ENCODE results near the gene CIAO1. TPM values are rescaled to one million over a fixed set of nuclear protein-coding genes. Genes with fewer than 3 reads are reported as not detected.

Gene CIAO1
- total and polyA plus RNA-seq, 2 of the 13 experiments (the other 11 are each of a cell fraction or from before 2014, with no cell fraction given), result 99.3 to 120 TPM

DNA sequence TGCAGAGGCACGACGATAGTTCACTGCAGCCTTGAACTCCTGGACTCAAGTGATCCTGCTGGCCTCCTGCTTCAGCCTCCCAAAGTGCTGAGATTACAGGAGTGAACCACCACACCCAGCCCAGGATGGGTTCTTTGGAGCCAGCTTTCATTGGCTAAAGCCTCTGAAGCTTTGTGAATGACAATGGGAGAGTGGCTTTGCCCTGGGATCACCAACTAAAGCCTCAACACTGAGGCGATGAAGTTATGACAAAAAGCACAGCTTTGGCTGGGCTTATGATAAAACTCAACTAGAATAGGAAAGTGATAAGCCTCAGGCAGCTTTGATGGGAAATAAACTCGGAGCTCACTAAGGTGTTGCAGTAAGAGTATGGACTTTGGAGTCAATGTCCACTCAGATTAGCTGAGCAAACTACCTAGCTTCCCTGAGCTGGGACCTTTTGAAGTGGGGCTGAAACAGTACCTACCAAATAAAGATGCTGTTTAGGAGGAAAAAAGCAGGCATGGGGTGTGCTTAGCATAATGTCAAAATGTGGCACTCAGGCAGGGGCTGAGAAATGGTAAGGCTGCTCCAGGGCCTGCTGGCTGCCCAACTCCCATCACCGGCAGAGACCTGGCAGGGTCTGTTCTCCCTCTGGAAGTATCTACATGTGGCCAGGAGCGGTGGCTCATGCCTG, 4.6 kb upstream of the CIAO1 start (continued):
- TF ChIP-seq, protein P1, sequence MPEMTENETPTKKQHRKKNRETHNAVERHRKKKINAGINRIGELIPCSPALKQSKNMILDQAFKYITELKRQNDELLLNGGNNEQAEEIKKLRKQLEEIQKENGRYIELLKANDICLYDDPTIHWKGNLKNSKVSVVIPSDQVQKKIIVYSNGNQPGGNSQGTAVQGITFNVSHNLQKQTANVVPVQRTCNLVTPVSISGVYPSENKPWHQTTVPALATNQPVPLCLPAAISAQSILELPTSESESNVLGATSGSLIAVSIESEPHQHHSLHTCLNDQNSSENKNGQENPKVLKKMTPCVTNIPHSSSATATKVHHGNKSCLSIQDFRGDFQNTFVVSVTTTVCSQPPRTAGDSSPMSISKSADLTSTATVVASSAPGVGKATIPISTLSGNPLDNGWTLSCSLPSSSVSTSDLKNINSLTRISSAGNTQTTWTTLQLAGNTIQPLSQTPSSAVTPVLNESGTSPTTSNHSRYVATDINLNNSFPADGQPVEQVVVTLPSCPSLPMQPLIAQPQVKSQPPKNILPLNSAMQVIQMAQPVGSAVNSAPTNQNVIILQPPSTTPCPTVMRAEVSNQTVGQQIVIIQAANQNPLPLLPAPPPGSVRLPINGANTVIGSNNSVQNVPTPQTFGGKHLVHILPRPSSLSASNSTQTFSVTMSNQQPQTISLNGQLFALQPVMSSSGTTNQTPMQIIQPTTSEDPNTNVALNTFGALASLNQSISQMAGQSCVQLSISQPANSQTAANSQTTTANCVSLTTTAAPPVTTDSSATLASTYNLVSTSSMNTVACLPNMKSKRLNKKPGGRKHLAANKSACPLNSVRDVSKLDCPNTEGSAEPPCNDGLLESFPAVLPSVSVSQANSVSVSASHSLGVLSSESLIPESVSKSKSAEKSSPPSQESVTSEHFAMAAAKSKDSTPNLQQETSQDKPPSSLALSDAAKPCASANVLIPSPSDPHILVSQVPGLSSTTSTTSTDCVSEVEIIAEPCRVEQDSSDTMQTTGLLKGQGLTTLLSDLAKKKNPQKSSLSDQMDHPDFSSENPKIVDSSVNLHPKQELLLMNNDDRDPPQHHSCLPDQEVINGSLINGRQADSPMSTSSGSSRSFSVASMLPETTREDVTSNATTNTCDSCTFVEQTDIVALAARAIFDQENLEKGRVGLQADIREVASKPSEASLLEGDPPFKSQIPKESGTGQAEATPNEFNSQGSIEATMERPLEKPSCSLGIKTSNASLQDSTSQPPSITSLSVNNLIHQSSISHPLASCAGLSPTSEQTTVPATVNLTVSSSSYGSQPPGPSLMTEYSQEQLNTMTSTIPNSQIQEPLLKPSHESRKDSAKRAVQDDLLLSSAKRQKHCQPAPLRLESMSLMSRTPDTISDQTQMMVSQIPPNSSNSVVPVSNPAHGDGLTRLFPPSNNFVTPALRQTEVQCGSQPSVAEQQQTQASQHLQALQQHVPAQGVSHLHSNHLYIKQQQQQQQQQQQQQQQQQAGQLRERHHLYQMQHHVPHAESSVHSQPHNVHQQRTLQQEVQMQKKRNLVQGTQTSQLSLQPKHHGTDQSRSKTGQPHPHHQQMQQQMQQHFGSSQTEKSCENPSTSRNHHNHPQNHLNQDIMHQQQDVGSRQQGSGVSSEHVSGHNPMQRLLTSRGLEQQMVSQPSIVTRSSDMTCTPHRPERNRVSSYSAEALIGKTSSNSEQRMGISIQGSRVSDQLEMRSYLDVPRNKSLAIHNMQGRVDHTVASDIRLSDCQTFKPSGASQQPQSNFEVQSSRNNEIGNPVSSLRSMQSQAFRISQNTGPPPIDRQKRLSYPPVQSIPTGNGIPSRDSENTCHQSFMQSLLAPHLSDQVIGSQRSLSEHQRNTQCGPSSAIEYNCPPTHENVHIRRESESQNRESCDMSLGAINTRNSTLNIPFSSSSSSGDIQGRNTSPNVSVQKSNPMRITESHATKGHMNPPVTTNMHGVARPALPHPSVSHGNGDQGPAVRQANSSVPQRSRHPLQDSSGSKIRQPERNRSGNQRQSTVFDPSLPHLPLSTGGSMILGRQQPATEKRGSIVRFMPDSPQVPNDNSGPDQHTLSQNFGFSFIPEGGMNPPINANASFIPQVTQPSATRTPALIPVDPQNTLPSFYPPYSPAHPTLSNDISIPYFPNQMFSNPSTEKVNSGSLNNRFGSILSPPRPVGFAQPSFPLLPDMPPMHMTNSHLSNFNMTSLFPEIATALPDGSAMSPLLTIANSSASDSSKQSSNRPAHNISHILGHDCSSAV (CRISPR knock-in tag; IDR thresholded peaks at IDR 0.05; ENCODE audit: borderline replicate concordance), result no peak
- TF ChIP-seq ELF4 (CRISPR knock-in tag; IDR thresholded peaks at IDR 0.05; ENCODE audit: borderline replicate concordance), result no peak
- TF ChIP-seq, protein P2, sequence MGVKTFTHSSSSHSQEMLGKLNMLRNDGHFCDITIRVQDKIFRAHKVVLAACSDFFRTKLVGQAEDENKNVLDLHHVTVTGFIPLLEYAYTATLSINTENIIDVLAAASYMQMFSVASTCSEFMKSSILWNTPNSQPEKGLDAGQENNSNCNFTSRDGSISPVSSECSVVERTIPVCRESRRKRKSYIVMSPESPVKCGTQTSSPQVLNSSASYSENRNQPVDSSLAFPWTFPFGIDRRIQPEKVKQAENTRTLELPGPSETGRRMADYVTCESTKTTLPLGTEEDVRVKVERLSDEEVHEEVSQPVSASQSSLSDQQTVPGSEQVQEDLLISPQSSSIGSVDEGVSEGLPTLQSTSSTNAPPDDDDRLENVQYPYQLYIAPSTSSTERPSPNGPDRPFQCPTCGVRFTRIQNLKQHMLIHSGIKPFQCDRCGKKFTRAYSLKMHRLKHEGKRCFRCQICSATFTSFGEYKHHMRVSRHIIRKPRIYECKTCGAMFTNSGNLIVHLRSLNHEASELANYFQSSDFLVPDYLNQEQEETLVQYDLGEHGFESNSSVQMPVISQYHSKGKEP (CRISPR knock-in tag; IDR thresholded peaks at IDR 0.05), result no peak
- no peak for TF ChIP-seq ZNF550 (CRISPR knock-in tag; IDR thresholded peaks at IDR 0.05; ENCODE audit: borderline replicate concordance)
- peak; percentile 32; the same call in 1 of the 2 replicates for TF ChIP-seq NR2C2 (CRISPR knock-in tag; IDR thresholded peaks at IDR 0.05; ENCODE audit: borderline replicate concordance)
- TF ChIP-seq ZMYM3 (CRISPR knock-in tag; IDR thresholded peaks at IDR 0.05), result no peak; the same call in 1 of the 2 replicates
- TF ChIP-seq, protein P3, sequence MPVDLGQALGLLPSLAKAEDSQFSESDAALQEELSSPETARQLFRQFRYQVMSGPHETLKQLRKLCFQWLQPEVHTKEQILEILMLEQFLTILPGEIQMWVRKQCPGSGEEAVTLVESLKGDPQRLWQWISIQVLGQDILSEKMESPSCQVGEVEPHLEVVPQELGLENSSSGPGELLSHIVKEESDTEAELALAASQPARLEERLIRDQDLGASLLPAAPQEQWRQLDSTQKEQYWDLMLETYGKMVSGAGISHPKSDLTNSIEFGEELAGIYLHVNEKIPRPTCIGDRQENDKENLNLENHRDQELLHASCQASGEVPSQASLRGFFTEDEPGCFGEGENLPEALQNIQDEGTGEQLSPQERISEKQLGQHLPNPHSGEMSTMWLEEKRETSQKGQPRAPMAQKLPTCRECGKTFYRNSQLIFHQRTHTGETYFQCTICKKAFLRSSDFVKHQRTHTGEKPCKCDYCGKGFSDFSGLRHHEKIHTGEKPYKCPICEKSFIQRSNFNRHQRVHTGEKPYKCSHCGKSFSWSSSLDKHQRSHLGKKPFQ (CRISPR knock-in tag; IDR thresholded peaks at IDR 0.05; ENCODE audit: insufficient replicate concordance), result no peak
- TF ChIP-seq ZNF761 (CRISPR knock-in tag; conservative IDR thresholded peaks at IDR 0.05), result peak; percentile 65; the same call in 1 of the 2 replicates
- peak; percentile 55; the same call in 1 of the 2 replicates for TF ChIP-seq TBX2 (CRISPR knock-in tag; IDR thresholded peaks at IDR 0.05; ENCODE audit: borderline replicate concordance)
- TF ChIP-seq, protein P4, sequence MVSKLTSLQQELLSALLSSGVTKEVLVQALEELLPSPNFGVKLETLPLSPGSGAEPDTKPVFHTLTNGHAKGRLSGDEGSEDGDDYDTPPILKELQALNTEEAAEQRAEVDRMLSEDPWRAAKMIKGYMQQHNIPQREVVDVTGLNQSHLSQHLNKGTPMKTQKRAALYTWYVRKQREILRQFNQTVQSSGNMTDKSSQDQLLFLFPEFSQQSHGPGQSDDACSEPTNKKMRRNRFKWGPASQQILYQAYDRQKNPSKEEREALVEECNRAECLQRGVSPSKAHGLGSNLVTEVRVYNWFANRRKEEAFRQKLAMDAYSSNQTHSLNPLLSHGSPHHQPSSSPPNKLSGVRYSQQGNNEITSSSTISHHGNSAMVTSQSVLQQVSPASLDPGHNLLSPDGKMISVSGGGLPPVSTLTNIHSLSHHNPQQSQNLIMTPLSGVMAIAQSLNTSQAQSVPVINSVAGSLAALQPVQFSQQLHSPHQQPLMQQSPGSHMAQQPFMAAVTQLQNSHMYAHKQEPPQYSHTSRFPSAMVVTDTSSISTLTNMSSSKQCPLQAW (CRISPR knock-in tag; IDR thresholded peaks at IDR 0.05), result peak; percentile 82
- TF ChIP-seq EP300 (IDR thresholded peaks at IDR 0.05; ENCODE audit: low read depth in 2 of 2, low read length in 2 of 2), result peak; percentile 18 to 71; a peak in 1 of 4 replicates
- TF ChIP-seq EP300 (CRISPR knock-in tag; IDR thresholded peaks at IDR 0.05; ENCODE audit: borderline replicate concordance), result no peak
- TF ChIP-seq RXRB (CRISPR knock-in tag; IDR thresholded peaks at IDR 0.05; ENCODE audit: borderline replicate concordance), result no peak

Measured in HepG2 (cell line).